GM21390 (cell line): ENCODE results near the gene TET1.
A peak's percentile ranks its signal among the peaks of the same experiment; 100 is the strongest.
"Not testable (repeated sequence)": the region's sequence is repeated elsewhere in the genome, so short reads cannot be mapped to it uniquely, and the experiment has no call there.

Source experiments
- ATAC-seq: cut with Tn5 transposase; IDR thresholded peaks from one replicate; pipeline ENCODE4 v1.9.1; 2021; ENCODE audit not compliant: unreplicated experiment

Gene TET1

DNA sequence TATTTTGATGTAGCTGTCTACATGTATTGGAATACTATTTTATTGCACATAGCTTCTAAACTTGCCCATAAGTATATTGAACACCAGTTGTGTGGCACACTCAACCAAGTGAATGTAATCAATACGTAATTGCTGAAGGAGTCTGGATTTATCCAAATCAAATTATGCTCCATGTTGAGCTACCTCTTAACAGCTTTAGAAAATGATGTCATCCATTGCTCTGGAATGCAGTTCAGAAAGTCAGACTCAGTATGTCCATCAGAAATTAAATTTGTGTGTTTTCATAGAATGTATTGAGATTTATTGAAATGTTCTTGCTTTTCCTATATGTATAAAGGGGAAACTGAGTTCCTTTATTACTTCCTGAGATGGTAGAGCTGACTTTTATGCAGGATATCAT is 135.9 kb downstream of the TET1 start:
- no peak for ATAC-seq

- ATAC-seq: no peak
Observed at GRCh38 chr10:68697106-68697505, 137.0 kb downstream of the TET1 start.

DNA sequence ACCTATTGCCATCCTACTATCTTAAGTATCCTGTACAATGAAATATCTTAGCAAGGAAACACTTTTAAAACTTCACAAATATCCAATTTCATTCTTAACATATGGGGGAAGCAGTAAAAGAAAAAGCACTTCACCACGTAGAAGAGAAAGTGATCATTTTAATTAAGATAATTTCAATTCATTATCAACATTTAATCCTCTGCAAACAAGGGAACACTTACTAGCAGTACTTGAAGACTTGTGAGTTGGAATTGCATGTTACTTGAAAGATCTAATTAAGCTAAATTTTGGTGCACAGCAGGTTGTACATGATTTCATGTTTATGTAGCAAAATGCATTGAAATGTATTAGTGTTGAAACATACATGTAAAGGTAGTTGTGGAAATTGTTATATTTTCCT is 140.1 kb downstream of the TET1 start:
- no peak for ATAC-seq

DNA sequence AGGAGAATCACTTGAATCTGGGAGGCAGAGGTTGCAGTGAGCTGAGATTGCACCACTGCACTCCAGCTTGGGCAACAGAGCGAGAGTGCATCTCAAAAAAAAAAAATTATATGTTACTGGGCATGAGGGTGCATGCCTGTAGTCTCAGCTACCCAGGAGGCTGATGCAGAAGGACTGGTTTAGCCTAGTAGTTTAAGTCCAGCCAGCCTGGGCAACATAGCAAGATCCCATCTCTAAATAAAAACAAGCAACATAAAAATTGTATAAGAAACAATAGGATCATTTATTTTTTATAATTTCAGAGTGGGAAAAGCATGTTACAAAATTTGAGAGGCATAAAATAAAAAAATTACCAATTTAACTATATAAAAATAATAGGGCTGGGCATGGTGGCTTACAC is 145.4 kb downstream of the TET1 start:
- no peak for ATAC-seq

DNA sequence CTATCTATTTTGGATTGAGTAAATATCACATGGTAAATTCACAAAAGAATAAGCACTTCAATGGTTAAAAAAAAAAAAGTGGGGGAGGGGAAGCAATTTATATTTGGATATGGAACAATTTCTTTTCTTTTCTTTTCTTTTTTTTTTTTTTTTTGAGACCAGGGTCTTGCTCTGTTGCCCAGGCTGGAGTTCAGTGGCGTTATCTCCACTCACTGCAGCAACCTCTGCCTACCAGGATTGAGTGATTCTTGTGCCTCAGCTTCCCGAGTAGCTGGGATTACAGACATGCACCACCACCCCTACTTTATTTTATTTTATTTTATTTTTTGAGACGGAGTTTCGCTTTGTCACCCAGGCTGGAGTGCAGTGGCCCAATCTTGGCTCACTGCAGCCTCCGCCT is 148.8 kb downstream of the TET1 start:
- ATAC-seq: not testable (repeated sequence)

DNA sequence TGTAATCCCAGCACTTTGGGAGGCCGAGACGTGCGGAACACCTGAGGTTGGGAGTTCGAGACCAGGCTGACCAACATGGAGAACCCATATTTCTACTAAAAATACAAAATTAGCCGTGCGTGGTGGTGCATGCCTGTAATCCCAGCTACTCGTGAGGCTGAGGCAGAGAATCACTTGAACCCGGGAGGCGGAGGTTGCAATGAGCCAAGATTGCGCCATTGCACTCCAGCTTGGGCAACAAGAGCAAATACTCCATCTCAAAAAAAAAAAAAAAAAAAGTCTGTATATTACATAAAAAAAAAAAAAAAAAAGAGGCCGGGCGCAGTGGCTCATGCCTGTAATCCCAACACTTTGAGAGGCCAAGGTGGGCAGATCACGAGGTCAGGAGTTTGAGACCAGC is 152.9 kb downstream of the TET1 start:
- not testable (repeated sequence) for ATAC-seq

DNA sequence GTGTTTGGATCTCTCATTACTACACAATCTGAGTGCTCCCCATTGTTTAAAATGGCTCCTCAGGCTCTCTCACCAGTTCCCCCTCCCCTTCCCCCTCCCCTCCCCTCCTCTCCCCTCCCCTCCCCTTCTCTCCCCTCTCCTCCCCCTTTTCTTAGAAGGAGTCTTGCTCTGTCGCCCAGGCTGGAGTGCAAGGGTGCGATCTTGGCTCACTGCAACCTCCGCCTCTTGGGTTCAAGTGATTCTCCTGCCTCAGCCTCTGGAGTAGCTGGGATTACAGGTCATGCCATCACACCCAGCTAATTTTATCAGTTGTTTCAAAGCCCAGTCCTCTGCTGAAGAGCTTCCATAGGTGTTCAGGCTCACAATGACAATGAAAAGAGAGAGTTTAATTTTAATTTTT is 157.3 kb downstream of the TET1 start:
- no peak for ATAC-seq

DNA sequence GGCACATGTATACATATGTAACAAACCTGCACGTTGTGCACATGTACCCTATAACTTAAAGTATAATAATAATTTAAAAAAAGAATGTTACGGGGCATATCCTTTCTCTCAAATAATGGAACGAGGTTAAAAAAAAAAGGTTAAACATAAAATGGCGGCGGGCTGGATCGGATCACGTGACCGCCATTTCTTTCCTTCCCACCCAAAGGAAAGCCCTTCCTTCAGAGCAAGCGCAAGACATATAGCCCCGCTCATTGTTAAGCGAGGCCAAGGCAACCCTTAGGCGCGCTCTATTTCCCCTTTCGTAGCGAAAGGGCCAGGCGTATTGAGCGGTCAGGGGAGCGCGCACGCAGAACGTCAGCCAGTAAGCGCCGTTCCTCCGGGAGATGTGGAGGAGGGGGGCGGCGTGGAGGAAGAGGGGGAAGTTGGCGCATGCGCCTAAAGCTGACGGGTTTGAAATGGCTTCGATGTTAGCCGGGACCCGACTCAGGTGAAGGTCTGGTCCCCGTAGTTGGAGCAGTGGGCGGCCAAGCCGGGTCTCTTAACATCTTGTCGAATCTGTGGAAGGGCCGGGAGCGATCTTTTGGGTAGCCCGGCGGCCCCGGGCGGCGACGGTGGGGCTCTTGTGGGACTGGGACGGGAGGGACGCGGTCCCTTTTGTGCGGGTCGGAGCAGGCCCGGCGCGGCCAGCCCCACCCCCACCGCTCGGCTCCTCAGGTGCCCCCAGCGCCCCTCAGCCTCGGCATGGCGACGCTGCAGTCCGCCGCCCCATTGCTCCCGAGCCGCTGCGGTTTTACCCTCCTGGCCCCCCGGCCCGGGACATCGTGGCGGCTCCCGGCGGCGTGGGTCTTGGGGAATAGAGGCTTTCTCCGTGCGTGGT is 160.9 kb downstream of the TET1 start, which contains the start of gene CCAR1:
Gene CCAR1, plus strand, starts transcription at position 447 of the 880 bp plus-strand sequence. CDS start 1,266 bp downstream, outside the sequence.
- ATAC-seq: peak; percentile 100

DNA sequence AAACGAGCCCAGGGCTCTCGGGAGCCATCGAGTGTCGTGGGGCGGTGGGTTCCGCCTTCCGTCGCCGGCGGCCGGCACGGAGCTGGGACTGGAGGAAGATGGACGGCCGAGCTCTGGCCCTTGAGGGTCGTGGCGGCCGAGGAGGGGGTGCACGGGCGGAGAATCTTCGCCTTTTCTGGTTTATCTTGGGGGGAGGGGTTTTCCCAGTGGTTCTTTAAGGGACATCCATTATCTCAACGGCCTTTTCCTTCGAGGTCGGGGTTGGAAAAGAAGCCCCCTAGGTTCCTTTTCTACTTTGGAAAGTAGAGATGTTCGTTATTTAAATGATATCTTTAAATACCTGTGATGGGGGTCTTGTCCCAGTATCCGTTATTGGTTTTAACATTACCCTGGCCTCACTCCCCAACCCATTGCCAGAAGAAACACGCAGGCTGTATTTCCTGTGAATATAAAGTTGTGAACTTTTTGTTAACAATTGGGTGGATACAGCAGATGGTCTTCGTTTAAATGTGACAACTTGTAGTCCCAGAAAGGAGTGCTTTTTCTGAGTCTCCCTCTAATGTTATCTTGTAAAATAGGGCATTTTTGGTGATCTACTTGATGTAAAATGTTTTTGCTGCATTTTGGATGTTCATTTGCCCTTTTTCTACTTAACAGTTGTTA is 161.7 kb downstream of the TET1 start:
- ATAC-seq: peak; percentile 19

DNA sequence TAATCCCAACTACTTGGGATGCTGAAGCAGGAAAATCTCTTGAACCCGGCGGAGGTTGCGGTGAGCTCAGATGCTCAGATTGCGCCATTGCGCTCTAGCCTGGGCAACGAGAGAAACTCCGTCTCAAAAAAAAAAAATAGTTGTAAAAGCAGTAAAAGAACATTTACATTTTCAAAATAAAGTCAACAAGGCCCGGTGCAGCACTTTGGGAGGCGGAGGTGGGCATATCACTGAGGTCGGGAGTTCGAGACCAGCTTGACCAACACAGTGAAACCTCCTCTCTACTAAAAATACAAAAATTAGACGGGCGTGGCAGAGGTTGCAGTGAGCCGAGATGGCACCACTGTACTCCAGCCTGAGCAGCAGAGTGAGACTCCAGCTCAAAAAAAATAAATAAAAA is 164.9 kb downstream of the TET1 start:
- no peak for ATAC-seq

DNA sequence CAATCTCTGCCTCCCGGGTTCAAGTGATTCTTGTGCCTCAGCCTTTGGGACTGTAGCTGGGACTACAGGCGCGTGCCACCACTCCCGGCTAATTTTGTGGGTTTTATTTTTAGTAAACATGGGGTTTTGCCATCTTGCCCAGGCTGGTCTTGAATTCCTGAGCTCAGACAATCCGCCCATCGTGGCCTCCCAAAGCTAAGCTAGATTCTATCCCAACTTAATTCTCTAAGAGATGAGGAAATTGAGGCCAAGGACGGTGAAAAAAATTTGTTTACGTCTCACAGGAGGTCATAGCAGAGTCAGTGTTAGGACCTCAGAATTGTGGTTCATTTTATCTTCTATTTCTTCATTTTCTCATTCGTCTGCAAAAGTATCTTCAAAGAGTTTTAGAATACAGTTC is 167.0 kb downstream of the TET1 start:
- ATAC-seq: no peak

DNA sequence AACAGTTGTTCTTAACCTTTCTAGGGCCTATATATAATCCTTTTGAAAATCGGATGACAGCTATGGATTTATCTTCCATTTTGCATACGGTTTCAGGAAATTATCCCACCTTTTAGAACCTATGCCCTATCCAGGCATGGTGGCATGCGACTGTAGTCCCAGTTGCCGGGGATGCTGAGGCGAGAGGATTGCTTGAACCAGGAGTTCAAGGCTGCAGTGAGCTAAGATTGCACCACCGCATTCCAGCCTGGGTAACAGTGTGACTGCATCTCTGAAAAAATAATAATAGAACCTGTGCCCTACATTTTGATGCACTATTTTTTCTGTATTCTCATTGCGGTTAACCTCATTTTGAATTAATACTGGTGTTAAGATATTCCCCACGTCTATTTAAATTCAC is 172.5 kb downstream of the TET1 start:
- ATAC-seq: no peak

DNA sequence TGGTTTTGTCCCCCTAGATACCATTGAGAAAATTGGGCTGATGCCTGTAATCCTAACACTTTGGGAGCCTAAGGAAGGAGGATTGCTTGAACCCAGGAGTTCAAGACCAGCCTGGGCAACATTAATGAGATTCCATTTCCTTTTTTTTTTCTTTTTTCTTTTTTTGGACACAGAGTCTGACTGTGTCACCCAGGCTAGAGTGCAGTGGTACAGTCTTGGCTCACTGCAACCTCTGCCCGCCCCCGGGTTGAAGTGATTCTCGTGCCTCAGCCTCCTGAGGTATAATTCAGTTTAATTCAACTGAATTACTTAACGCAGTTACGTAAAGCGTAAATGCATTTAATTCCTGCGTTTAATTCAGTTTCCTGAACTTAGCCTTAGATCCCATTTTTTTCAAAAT is 174.2 kb downstream of the TET1 start:
- ATAC-seq: no peak

DNA sequence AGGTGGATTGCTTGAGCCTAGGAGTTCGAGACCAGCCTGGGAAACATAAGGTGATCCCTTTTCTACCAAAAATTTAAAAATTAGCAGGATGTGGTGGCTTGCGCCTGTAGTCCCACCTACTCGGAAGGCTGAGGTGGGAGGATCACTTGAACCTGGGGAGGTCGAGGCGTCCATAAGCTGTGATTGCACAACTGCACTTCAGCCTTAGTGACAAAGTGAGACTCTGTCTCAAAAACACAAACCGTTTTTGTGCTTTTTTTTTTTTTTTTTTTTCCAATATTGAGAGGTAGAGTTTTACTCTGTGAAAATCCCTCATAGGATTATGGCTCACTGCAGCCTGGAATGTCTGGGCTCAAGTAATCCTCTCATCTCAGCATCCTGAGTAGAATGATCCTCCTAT is 175.0 kb downstream of the TET1 start:
- ATAC-seq: no peak

- ATAC-seq: not testable (repeated sequence)
Observed at GRCh38 chr10:68735739-68736138, 175.6 kb downstream of the TET1 start.

DNA sequence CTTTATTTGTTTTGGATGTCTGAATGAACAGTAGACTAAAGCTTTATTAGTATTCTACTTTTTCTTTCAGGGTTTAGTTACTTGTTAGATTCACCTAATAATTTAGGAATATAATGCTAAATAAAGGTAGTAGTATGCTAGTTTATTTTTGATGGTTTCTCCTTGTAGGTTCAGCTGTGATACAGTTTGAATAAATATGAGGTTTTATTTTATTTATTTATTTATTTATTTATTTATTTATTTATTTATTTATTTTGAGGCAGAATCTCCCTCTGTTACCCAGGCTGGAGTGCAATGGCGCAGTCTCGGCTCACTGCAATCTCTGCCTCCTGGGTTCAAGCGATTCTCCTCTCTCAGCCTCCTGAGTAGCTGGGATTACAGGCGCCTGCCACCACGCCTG is 180.5 kb downstream of the TET1 start:
- ATAC-seq: not testable (repeated sequence)

GRCh38 chr10:68742397-68742796 is 182.3 kb downstream of the TET1 start:
- no peak for ATAC-seq
